GM23338 (cell line): ENCODE data around the gene TCEAL1. TPM values are rescaled to one million over a fixed set of nuclear protein-coding genes. Genes with fewer than 3 reads are reported as not detected.

Experiments used
- ATAC-seq: fragments of 200-7000 bp; cut with Tn5 transposase; 3 replicates; pipeline ENCODE4 v1.9.1; 2020
- DNase-seq: peaks from one replicate; pipeline ENCODE4 v3.0.0-alpha.2; 2015; ENCODE audit warnings: low spot score
- H2AFZ ChIP-seq: fragments of 200-600 bp; sonication (generic); 2 replicates; pipeline ENCODE4 v1.8.0; 2016; ENCODE audit warnings: antibody characterized with exemption, mild to moderate bottlenecking, moderate library complexity
- H3F3A ChIP-seq: fragments of 200-600 bp; sonication (generic); replicated peaks from 2 replicates; pipeline ENCODE4 v1.8.0; 2017; ENCODE audit warnings: antibody characterized with exemption, mixed run types, low read depth
- H3K27ac ChIP-seq: fragments of 200-600 bp; sonication (generic); 2 replicates; pipeline ENCODE4 v1.6.1; 2016; ENCODE audit warnings: low read depth
- H3K27me3 ChIP-seq: fragments of 200-600 bp; sonication (generic); 2 replicates; pipeline ENCODE4 v1.8.0; 2016; ENCODE audit warnings: mild to moderate bottlenecking, mixed run types, moderate library complexity; ENCODE audit not compliant: insufficient read depth
- H3K36me3 ChIP-seq: fragments of 200-600 bp; sonication (generic); 2 replicates; pipeline ENCODE4 v1.8.0; 2016; ENCODE audit warnings: mild to moderate bottlenecking; ENCODE audit not compliant: insufficient read depth
- H3K4me1 ChIP-seq: fragments of 200-600 bp; sonication (generic); 2 replicates; pipeline ENCODE4 v1.8.0; 2016; ENCODE audit warnings: mild to moderate bottlenecking, moderate library complexity; ENCODE audit not compliant: insufficient read depth
- H3K4me2 ChIP-seq: fragments of 200-600 bp; sonication (generic); 2 replicates; pipeline ENCODE4 v1.7.1; 2017; ENCODE audit warnings: mixed run types
- H3K4me3 ChIP-seq: fragments of 200-600 bp; sonication (generic); 2 replicates; pipeline ENCODE4 v1.6.1; 2016; ENCODE audit warnings: mixed run types
- H3K79me2 ChIP-seq: fragments of 200-600 bp; sonication (generic); replicated peaks from 2 replicates; pipeline ENCODE4 v1.8.0; 2017; ENCODE audit warnings: mild to moderate bottlenecking; ENCODE audit not compliant: insufficient read depth
- H3K9me2 ChIP-seq: fragments of 200-600 bp; sonication (generic); 2 replicates; pipeline ENCODE4 v1.8.0; 2017; ENCODE audit not compliant: insufficient read depth
- H4K20me1 ChIP-seq: fragments of 200-600 bp; sonication (generic); replicated peaks from 2 replicates; pipeline ENCODE4 v1.8.0; 2017; ENCODE audit warnings: mild to moderate bottlenecking; ENCODE audit not compliant: insufficient read depth
- H3K27ac Mint-ChIP-seq: 2 replicates; pipeline ENCODE4 v1.8.0; 2020; ENCODE audit warnings: inconsistent platforms, mild to moderate bottlenecking, moderate library complexity, mixed read lengths
- H3K27me3 Mint-ChIP-seq: 3 replicates; pipeline ENCODE4 v1.8.0; 2022; ENCODE audit warnings: low read depth, mild to moderate bottlenecking, moderate library complexity, mixed read lengths, inconsistent platforms; ENCODE audit not compliant: insufficient read depth, poor library complexity
- H3K36me3 Mint-ChIP-seq: 3 replicates; pipeline ENCODE4 v1.8.0; 2021; ENCODE audit warnings: low read depth, mild to moderate bottlenecking, inconsistent platforms, moderate library complexity, mixed read lengths
- H3K4me1 Mint-ChIP-seq: 3 replicates; pipeline ENCODE4 v1.8.0; 2020; ENCODE audit warnings: mild to moderate bottlenecking, inconsistent platforms, mixed read lengths
- H3K4me3 Mint-ChIP-seq: 3 replicates; pipeline ENCODE4 v1.8.0; 2021; ENCODE audit warnings: moderate library complexity, mild to moderate bottlenecking, inconsistent platforms, mixed read lengths
- H3K9me3 Mint-ChIP-seq: 3 replicates; pipeline ENCODE4 v1.8.0; 2020; ENCODE audit warnings: moderate library complexity, mild to moderate bottlenecking, inconsistent platforms, mixed read lengths
- CREB1 ChIP-seq: fragments of 250-450 bp; sonication (Bioruptor Pico); IDR thresholded peaks from 2 replicates; pipeline ENCODE4 v1.5.0; 2020; ENCODE audit warnings: low read depth, mild to moderate bottlenecking, moderate library complexity
- CTCF ChIP-seq, 2 experiments: fragments of 200-600 bp in 1 of 2; sonication (generic) in 1 of 2; conservative IDR thresholded peaks; 2 replicates each; pipeline versions ENCODE4 v1.5.1 to v1.6.1; 2016 to 2017; ENCODE audit warnings: antibody characterized with exemption in 2 of 2, low read depth in 2 of 2, mild to moderate bottlenecking in 2 of 2, moderate library complexity in 1 of 2
- ETS1 ChIP-seq: IDR thresholded peaks from 2 replicates; pipeline ENCODE4 v1.6.1; 2016; ENCODE audit warnings: antibody characterized with exemption
- EZH2 ChIP-seq: fragments of 200-600 bp; sonication (generic); IDR thresholded peaks from one replicate; pipeline ENCODE4 v1.8.0; 2017; ENCODE audit warnings: antibody characterized with exemption, mild to moderate bottlenecking, low read depth; ENCODE audit not compliant: unreplicated experiment
- EZH2phosphoT487 ChIP-seq: fragments of 200-600 bp; sonication (generic); IDR thresholded peaks from one replicate; pipeline ENCODE4 v1.8.1; 2018; ENCODE audit warnings: antibody characterized with exemption; ENCODE audit not compliant: unreplicated experiment
- JUNB ChIP-seq: IDR thresholded peaks from one replicate; pipeline ENCODE4 v1.6.1; 2016; ENCODE audit warnings: antibody characterized with exemption; ENCODE audit not compliant: unreplicated experiment
- NANOG ChIP-seq: IDR thresholded peaks from 2 replicates; pipeline ENCODE4 v1.6.1; 2016; ENCODE audit warnings: antibody characterized with exemption, borderline replicate concordance
- POLR2AphosphoS5 ChIP-seq: IDR thresholded peaks from 2 replicates; pipeline ENCODE4 v1.6.1; 2016; ENCODE audit warnings: antibody characterized with exemption, low read depth
- STAT1 ChIP-seq: IDR thresholded peaks from one replicate; pipeline ENCODE4 v1.6.1; 2016; ENCODE audit warnings: antibody characterized with exemption; ENCODE audit not compliant: unreplicated experiment
- ZNF114 ChIP-seq: fragments of 250-450 bp; sonication (Bioruptor Pico); IDR thresholded peaks from 2 replicates; pipeline ENCODE4 v1.5.0; 2020; ENCODE audit warnings: mild to moderate bottlenecking, moderate library complexity
- ZNF331 ChIP-seq: fragments of 250-450 bp; sonication (Bioruptor Pico); IDR thresholded peaks from 2 replicates; pipeline ENCODE4 v1.5.0; 2020; ENCODE audit warnings: low read depth, mild to moderate bottlenecking, moderate library complexity
- ZNF462 ChIP-seq: fragments of 250-450 bp; sonication (Bioruptor Pico); IDR thresholded peaks from 2 replicates; pipeline ENCODE4 v1.5.0; 2020; ENCODE audit warnings: mild to moderate bottlenecking, moderate library complexity
- polyA plus RNA-seq: library from polyadenylated mRNA; unstranded; fragments of >200 nt; fragmentation: Nextera tagmentation; extraction: Ambion mirVana; gene quantifications from 2 replicates; pipeline ENCODE4 v1.2.1, GENCODE V29; 2016
- total RNA-seq: library from RNA; depleted of rRNA; stranded (reverse); fragments of >200 nt; shearing (Covaris generic); gene quantifications from 2 replicates; pipeline ENCODE4 v1.2.3, GENCODE V29; 2014
- TF ChIP-seq, protein P1 (sequence below): IDR thresholded peaks from one replicate; pipeline ENCODE4 v1.6.1; 2018; ENCODE audit warnings: antibody characterized with exemption; ENCODE audit not compliant: unreplicated experiment

The TCEAL1 gene
- total and polyA plus RNA-seq, 2 experiments from 2014 or later, result 5.8 to 8.8 TPM

DNA sequence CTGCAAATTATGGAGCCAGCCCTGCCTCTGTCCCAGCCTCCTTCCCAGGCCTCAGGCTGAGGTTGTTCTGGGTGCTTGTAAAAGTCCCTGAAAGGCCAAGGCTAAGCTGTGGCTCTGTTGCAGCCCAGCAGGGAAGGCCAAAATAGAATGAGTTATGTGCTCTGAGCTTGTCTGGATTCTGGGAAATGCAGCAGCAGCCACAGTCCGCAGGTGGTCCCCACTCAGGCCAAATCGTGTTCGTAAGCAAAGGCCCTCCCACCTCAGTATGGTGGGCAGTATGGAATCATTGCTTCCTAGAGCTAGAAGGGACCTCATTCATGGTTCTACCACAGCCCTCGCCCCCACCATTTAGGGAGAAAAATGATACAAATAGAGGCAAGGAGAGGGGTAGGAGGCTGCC, 4.7 kb upstream of the TCEAL1 start:
- Histone ChIP-seq H3K9me2 (no peaks in the 10 kb centered on the region), H3K27ac (no peak overlapping the region), H3K36me3 (no peaks in the 10 kb centered on the region), H3K4me1 (peaks cover 4% of the 10 kb centered on the region; the same call in 1 of the 2 replicates), H3K27me3 (no peaks in the 10 kb centered on the region), H3K79me2 (no peaks in the 10 kb centered on the region), H2AFZ (no peak overlapping the region), H4K20me1 (no peaks in the 10 kb centered on the region), H3K4me3 (no peak overlapping the region), H3K4me2 (no peak overlapping the region), H3F3A (no peaks in the 10 kb centered on the region)
- no peaks in the 10 kb centered on the region; the same call in 2 of the 3 replicates for H3K36me3 Mint-ChIP-seq
- H3K27me3 Mint-ChIP-seq, result peaks cover 3% of the 10 kb centered on the region
- H3K27ac Mint-ChIP-seq, result no peak overlapping the region
- H3K4me3 Mint-ChIP-seq, result no peak overlapping the region
- H3K4me1 Mint-ChIP-seq, result peaks cover 10% of the 10 kb centered on the region; the same call in 2 of the 3 replicates
- ATAC-seq (peak; percentile 21; the same call in 1 of the 3 replicates), DNase-seq (no peak)
- TF ChIP-seq NANOG, result no peak
- TF ChIP-seq, protein P1, sequence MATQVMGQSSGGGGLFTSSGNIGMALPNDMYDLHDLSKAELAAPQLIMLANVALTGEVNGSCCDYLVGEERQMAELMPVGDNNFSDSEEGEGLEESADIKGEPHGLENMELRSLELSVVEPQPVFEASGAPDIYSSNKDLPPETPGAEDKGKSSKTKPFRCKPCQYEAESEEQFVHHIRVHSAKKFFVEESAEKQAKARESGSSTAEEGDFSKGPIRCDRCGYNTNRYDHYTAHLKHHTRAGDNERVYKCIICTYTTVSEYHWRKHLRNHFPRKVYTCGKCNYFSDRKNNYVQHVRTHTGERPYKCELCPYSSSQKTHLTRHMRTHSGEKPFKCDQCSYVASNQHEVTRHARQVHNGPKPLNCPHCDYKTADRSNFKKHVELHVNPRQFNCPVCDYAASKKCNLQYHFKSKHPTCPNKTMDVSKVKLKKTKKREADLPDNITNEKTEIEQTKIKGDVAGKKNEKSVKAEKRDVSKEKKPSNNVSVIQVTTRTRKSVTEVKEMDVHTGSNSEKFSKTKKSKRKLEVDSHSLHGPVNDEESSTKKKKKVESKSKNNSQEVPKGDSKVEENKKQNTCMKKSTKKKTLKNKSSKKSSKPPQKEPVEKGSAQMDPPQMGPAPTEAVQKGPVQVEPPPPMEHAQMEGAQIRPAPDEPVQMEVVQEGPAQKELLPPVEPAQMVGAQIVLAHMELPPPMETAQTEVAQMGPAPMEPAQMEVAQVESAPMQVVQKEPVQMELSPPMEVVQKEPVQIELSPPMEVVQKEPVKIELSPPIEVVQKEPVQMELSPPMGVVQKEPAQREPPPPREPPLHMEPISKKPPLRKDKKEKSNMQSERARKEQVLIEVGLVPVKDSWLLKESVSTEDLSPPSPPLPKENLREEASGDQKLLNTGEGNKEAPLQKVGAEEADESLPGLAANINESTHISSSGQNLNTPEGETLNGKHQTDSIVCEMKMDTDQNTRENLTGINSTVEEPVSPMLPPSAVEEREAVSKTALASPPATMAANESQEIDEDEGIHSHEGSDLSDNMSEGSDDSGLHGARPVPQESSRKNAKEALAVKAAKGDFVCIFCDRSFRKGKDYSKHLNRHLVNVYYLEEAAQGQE, result no peak
- TF ChIP-seq ZNF114, result no peak
- TF ChIP-seq POLR2AphosphoS5, result no peak
- no peak for TF ChIP-seq EZH2
- no peak for TF ChIP-seq STAT1
- TF ChIP-seq ETS1, result no peak
- TF ChIP-seq CREB1, result no peak
- TF ChIP-seq ZNF331 (CRISPR knock-in tag), result no peak
- TF ChIP-seq ZNF462 (CRISPR knock-in tag), result no peak
- no peak for TF ChIP-seq EZH2phosphoT487
- no peak for TF ChIP-seq CTCF (conservative IDR thresholded peaks at IDR 0.05; ENCODE audit: low read depth in 2 of 2)
- TF ChIP-seq JUNB, result no peak
- H3K9me3 Mint-ChIP-seq, result no peaks in the 10 kb centered on the region; the same call in 2 of the 3 replicates
